Effector memory CD4-positive, alpha-beta T cell (primary cell): ENCODE results near the gene NR1H4.
"Not testable (repeated sequence)": the region's sequence is repeated elsewhere in the genome, so short reads cannot be mapped to it uniquely, and the experiment has no call there.

ENCODE experiments used
- DNase-seq, 3 donors: peaks; one replicate each; pipeline ENCODE4 v3.0.0-alpha.2; 2020
- H3K27ac ChIP-seq: 2 replicates; pipeline ENCODE4 v1.7.0; 2013; ENCODE audit warnings: mild to moderate bottlenecking, low read length, moderate library complexity; ENCODE audit not compliant: insufficient read depth, poor library complexity, severe bottlenecking
- H3K27me3 ChIP-seq: replicated peaks from 2 replicates; pipeline ENCODE4 v1.7.0; 2013; ENCODE audit warnings: mild to moderate bottlenecking, low read length; ENCODE audit not compliant: insufficient read depth, control insufficient read depth, poor library complexity, severe bottlenecking
- H3K36me3 ChIP-seq: 2 replicates; pipeline ENCODE4 v1.7.0; 2013; ENCODE audit warnings: mild to moderate bottlenecking, low read length, moderate library complexity; ENCODE audit not compliant: control insufficient read depth, insufficient read depth
- H3K4me1 ChIP-seq: 2 replicates; pipeline ENCODE4 v1.7.0; 2013; ENCODE audit warnings: low read length, mild to moderate bottlenecking; ENCODE audit not compliant: control insufficient read depth, insufficient read depth, poor library complexity, severe bottlenecking
- H3K4me3 ChIP-seq: 2 replicates; pipeline ENCODE4 v1.7.0; 2013; ENCODE audit warnings: low read length, low read depth, mild to moderate bottlenecking; ENCODE audit not compliant: insufficient read depth, poor library complexity, severe bottlenecking
- H3K9me3 ChIP-seq: 2 replicates; pipeline ENCODE4 v1.7.0; 2013; ENCODE audit warnings: mild to moderate bottlenecking, low read length, moderate library complexity; ENCODE audit not compliant: control insufficient read depth

The NR1H4 gene

DNA sequence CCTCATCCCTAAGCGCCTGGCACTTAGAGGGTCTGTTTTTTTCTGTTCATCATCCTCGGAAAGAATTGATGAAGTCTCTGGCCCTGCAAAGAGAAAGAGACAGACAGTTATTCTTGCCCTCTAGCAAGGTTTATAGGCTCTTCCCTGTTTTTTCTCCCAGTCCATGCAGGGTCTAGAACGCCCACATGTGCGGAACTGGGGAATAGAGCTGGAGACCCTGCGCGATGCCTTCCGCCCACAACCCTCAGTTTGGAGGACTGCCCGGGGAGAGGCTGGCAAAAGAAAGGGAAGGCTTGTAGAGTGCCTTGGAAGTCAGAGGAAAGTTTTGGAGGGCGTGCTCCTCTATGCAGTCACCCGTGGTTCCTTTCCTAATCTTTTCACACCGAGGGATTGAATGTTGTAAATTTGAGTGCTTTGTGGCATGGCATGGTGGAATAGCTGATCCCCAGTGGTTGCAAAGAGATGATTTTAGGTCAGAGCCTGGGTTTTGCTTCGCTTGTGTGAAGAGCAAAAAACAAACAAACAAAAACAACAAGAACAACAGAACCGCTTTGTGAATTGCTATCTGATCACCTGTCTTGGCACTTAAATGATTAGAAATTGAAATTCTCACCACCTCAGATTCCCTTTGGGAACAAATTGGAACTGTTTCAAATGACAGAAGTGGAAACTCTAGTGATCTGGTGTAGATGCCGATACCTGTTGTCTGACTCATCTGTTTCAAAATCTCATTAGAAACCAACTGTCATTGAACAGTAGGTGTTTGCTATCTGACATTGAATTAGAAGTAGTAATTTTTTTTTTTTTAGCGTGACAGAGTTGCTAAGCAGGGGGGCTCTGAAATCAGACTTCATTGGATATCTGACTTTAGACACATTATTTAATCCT is 100.8 kb downstream of the NR1H4 start:
- Histone ChIP-seq H3K4me3 (peak overlapping the region; percentile 78), H3K27ac (no peak overlapping the region)
- no peak for DNase-seq

DNA sequence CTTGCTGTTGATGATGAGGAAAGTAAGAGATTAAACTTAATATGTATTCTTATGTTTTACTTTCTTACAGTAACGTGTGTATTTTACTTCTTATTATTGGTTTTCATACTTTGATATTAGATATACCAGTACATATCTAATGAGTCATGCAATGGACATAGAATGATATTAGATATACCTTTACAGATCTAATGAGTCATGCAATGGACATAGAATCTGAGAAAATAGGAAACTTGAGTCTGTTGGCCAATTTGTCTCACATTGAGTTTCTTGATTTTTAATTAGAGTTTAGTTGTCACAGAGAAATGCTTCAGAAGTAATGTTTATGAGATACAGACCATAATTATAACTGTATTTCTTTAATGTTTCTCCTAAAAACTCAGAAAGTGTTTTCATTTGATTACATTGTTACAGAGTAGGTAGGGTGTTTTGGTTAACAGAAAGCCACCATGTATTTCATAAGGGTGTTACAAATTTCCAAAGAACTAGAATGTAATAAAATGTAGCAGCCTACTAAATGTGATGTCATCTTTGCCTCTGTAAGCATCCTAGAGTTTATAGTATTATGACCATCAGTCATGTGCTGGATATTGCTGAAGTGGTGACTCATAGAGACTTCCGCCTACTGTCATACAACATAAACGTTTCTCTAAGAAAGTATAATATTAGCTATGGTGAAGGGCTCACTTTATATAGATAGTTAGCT is 102.8 kb downstream of the NR1H4 start:
- no peaks in the 10 kb centered on the region for H3K27me3 ChIP-seq
- H3K27ac ChIP-seq, result no peak overlapping the region
- peaks cover 11% of the 10 kb centered on the region for H3K4me1 ChIP-seq
- H3K9me3 ChIP-seq, result no peaks in the 10 kb centered on the region
- H3K4me3 ChIP-seq, result no peak overlapping the region
- H3K36me3 ChIP-seq, result no peaks in the 10 kb centered on the region
- DNase-seq, result no peak

More for the DNA sequence above, 100.8 kb downstream of the NR1H4 start:
- Histone ChIP-seq H3K27me3 (no peaks in the 10 kb centered on the region), H3K36me3 (no peaks in the 10 kb centered on the region), H3K9me3 (no peaks in the 10 kb centered on the region), H3K4me1 (peaks cover 11% of the 10 kb centered on the region)

DNA sequence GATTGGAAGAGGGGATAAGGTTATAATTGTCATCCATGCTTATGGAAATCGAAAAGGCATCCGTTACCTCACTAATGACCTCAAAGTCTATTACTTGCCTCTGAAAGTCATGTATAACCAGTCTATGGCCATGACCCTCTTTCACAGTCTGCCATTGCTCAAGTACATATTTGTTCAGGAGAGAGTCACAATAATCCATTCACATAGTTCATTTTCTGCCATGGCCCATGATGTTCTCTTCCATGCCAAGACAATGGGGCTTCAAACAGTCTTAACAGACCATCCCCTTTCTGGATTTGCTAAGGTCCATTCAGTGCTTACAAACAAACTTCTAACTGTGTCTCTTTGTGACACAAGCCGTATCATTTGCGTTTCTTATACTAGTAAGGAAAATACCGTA is 105.3 kb downstream of the NR1H4 start:
- Histone ChIP-seq H3K36me3 (no peaks in the 10 kb centered on the region), H3K4me1 (peaks cover 4% of the 10 kb centered on the region), H3K27ac (no peak overlapping the region), H3K4me3 (no peak overlapping the region), H3K27me3 (no peaks in the 10 kb centered on the region), H3K9me3 (no peaks in the 10 kb centered on the region)
- no peak for DNase-seq

DNA sequence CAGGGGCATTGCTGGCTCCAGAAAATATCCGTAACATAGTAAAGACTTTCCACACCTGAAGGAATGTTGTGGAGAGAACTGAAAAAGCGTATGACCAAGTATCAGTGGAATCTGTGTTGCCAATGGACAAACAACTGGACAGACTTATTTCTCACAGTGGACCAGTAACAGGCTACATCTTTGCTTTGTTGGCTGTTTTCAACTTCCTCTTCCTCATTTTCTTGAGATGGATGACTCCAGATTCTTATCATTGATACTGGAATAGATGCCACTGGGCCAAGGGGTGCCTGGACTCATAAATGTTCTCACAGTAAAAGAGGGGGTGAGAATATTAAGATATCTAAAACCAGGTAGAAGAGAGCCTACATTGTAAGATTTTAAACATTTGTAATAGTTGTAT is 106.2 kb downstream of the NR1H4 start:
- Histone ChIP-seq H3K27me3 (no peaks in the 10 kb centered on the region), H3K36me3 (no peaks in the 10 kb centered on the region), H3K27ac (no peak overlapping the region), H3K4me1 (no peaks in the 10 kb centered on the region), H3K9me3 (no peaks in the 10 kb centered on the region), H3K4me3 (no peak overlapping the region)
- no peak for DNase-seq

DNA sequence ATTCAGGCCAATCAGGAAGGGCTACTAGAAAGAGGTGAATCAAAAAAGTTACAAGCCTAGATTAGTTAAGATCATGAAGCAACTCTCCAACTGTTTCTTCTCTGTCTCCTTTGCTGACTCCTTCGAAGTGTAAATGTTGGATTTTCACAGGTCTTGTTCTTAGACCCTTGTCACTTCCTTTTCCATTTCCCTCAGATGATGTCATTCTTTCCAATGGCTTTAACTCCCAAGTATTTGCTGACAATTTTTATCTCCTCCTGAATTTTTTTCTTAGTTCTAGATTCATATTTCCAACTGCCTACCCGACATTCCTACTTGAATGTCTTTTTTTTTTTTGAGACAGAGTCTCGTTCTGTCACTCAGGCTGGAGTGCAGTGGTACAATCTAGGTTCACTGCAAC is 110.6 kb downstream of the NR1H4 start:
- no peaks in the 10 kb centered on the region for H3K9me3 ChIP-seq
- DNase-seq, result no peak
- no peaks in the 10 kb centered on the region for H3K4me1 ChIP-seq
- H3K36me3 ChIP-seq, result no peaks in the 10 kb centered on the region
- no peaks in the 10 kb centered on the region for H3K27me3 ChIP-seq
- H3K4me3 ChIP-seq, result no peak overlapping the region
- no peak overlapping the region for H3K27ac ChIP-seq

DNA sequence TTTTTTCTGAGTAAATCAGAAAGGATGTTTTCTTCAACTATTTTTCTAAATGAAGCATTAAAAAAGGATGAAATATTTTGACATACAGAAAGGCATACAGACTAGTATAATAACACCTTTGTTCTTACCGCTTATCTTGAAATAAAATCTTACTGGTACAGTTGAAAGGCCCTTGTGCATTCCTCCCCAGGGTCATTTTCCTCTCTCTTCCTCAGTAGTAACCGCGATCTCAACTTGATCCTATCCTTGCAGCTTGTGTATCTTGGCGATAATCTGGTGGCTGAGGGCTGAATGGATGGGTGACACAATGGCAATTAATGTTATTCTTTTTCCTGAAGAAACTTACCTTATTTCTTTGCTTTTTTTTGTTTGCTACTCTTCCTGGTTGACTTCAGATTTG is 118.3 kb downstream of the NR1H4 start:
- H3K36me3 ChIP-seq, result no peaks in the 10 kb centered on the region
- no peak overlapping the region for H3K4me3 ChIP-seq
- no peaks in the 10 kb centered on the region for H3K9me3 ChIP-seq
- no peaks in the 10 kb centered on the region for H3K4me1 ChIP-seq
- H3K27ac ChIP-seq, result no peak overlapping the region
- H3K27me3 ChIP-seq, result no peaks in the 10 kb centered on the region
- no peak for DNase-seq

DNA sequence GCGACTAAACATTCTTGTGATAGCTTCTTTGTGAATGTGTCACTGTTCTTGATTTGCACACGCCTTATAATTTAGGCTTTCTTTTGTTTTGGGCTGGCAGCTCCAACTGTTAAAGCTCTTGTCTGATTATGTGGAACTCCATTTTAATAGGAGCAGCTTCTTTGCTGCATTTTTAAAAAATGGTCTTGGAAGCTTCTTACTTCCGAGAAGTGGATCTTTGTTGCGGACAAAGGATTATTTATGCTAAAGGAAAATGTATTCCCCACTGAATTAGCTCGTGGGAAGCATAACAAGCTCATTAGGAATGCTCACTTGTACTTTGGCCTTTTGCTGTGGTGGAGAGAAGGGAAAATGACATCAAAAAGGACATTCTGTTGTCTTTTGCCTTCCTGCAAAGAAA is 119.8 kb downstream of the NR1H4 start:
- no peak for DNase-seq
- H3K9me3 ChIP-seq, result no peaks in the 10 kb centered on the region
- no peaks in the 10 kb centered on the region for H3K27me3 ChIP-seq
- H3K4me3 ChIP-seq, result no peak overlapping the region
- no peak overlapping the region for H3K27ac ChIP-seq
- no peaks in the 10 kb centered on the region for H3K4me1 ChIP-seq
- H3K36me3 ChIP-seq, result no peaks in the 10 kb centered on the region

DNA sequence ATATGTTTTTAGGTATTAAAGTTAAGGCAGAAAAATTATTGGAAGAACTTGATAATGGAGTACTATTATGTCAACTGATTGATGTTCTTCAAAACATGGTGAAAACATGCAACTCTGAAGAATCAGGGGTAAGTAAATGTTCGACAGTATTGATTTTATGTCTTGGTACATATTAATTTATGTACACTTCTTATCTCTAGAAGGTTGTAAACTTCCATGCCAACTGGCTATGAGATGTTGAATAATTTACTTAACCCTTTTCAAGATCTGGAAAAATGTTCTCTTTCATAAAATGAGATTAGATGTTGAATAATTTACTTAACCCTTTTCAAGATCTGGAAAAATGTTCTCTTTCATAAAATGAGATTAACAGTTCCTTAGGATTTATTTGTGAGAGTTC is 128.0 kb downstream of the NR1H4 start:
- no peaks in the 10 kb centered on the region for H3K27me3 ChIP-seq
- DNase-seq, result no peak

DNA sequence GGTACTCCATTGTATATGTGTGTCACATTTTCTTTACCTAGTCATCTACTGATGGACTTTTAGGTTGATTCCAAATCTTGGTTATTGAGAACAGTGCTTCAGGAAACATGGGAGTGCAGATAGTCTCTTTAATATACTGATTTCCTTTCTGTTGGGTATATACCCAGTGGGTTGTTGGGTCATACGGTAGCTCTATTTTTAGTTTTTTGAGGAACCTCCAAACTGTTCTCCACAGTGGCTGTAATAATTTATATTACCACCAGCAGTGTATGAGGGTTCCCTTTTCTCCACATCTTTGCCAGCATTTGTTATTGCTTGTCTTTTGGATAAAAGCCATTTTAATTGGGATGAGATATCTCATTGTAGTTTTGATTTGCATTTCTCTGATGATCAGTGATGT is 129.3 kb downstream of the NR1H4 start:
- not testable (repeated sequence) for H3K27ac ChIP-seq, H3K4me1 ChIP-seq, H3K36me3 ChIP-seq, H3K4me3 ChIP-seq, H3K27me3 ChIP-seq, H3K9me3 ChIP-seq, DNase-seq

More for the DNA sequence above, 128.0 kb downstream of the NR1H4 start:
- Histone ChIP-seq H3K4me3 (no peak overlapping the region), H3K36me3 (no peaks in the 10 kb centered on the region), H3K4me1 (no peaks in the 10 kb centered on the region), H3K27ac (no peak overlapping the region), H3K9me3 (no peaks in the 10 kb centered on the region)

DNA sequence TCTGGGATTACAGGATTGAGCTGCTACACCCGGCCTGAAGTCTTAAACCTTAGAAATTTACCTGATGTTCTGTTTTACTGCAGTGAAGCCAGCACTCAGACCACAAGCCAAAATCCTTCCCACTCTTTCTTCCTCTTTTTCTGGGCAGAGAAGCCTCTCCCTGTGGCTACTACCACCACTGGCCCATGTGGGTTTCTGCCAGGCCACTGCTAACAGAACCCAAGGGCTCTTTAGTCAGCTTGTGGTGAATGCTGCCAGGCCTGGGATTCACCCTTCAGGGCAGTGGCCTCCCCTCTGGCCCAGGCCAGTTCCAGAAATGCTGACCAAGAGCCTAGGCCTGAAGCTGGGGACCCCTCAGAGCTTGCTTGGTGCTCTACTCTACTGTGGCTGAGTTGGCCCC is 135.1 kb downstream of the NR1H4 start:
- Histone ChIP-seq H3K36me3 (no peaks in the 10 kb centered on the region), H3K27me3 (no peaks in the 10 kb centered on the region), H3K27ac (no peak overlapping the region), H3K4me3 (no peak overlapping the region), H3K4me1 (no peaks in the 10 kb centered on the region), H3K9me3 (no peaks in the 10 kb centered on the region)
- no peak for DNase-seq
